ENCODE data around the gene PTPRN2. TPM values are rescaled to one million over a fixed set of nuclear protein-coding genes. Genes with fewer than 3 reads are reported as not detected.

The PTPRN2 gene
- total and polyA plus RNA-seq, 2 of the 8 experiments (the other 6 are each of a cell fraction or from before 2014, with no cell fraction given) = 2.6 to 4.5 TPM

GRCh38 chr7:158494162-158494586 lies 93.4 kb downstream of the PTPRN2 start:
- no peak overlapping the region; the same call in 1 of the 2 replicates for H2AK5ac ChIP-seq (ENCODE audit: low read depth, low read length)
- no peak overlapping the region for H2AFZ ChIP-seq (ENCODE audit: low read length)
- H3K23ac ChIP-seq (ENCODE audit: insufficient read length) = no peak overlapping the region
- POLR2A ChIA-PET (ENCODE audit: partially characterized antibody) = interaction anchor here (1.7 kb wide), 1 partner anchor 30 kb away, joined by 4 read pairs; no protein-coding TSS in a partner anchor
- H3K14ac ChIP-seq (ENCODE audit: insufficient read length) = no peak overlapping the region
- H3K23me2 ChIP-seq (ENCODE audit: low read depth, low read length) = peaks cover 3% of the 10 kb centered on the region; the same call in 1 of the 2 replicates
- no peak overlapping the region for H4K8ac ChIP-seq (ENCODE audit: extremely low read depth, insufficient read depth, low read length)
- H4K91ac ChIP-seq (replicated peaks; ENCODE audit: insufficient read length, low read length) = peak overlapping the region; percentile 81
- H3K56ac ChIP-seq (replicated peaks; ENCODE audit: insufficient read length, low read depth, low read length) = no peak overlapping the region
- H2BK12ac ChIP-seq (ENCODE audit: low read depth, low read length) = peak overlapping the region; percentile 90; the same call in 1 of the 2 replicates
- no peak overlapping the region for H3K4me3 ChIP-seq (ENCODE audit: extremely low read depth in 1 of 4, insufficient read depth in 2 of 4, low read depth in 3 of 4, low read length in 4 of 4)
- 0 out of 2 replicates have a peak, but pooled peaks cover 2% of the 10 kb centered on the region for H3K79me1 ChIP-seq (ENCODE audit: low read depth, low read length)
- no peaks in the 10 kb centered on the region for H3K27me3 ChIP-seq (replicated peaks in 1 of 4; ENCODE audit: control insufficient read depth in 3 of 4, extremely low read depth in 1 of 4, insufficient read depth in 3 of 4, low read length in 3 of 4)
- DNase-seq (ENCODE audit: low read depth in 1 of 2, low spot score in 2 of 2) (no peak), FAIRE-seq (no peak)
- no peak overlapping the region; a peak in 1 of 7 replicates for H3K9ac ChIP-seq (replicated peaks in 1 of 4; ENCODE audit: extremely low read depth in 1 of 4, low read depth in 3 of 4, low read length in 3 of 4)
- H3K4me1 ChIP-seq (replicated peaks in 1 of 4; ENCODE audit: control insufficient read depth in 3 of 4, insufficient read depth in 4 of 4, low read length in 3 of 4) = peaks cover 6 to 23% (median 16%) of the 10 kb centered on the region in 4 experiments
- peak overlapping the region; percentile 62 for H3K18ac ChIP-seq (ENCODE audit: extremely low read depth, low read length)
- H2BK120ac ChIP-seq (replicated peaks; ENCODE audit: low read depth, low read length) = peak overlapping the region; percentile 7
- peak overlapping the region; percentile 12 for H3K4ac ChIP-seq (replicated peaks; ENCODE audit: insufficient read length, low read depth, low read length)
- no peaks in the 10 kb centered on the region for H3K9me3 ChIP-seq (ENCODE audit: insufficient read depth in 2 of 2, low read depth in 1 of 2, low read length in 1 of 2)
- H3K4me2 ChIP-seq (ENCODE audit: insufficient read depth in 1 of 2, low read depth in 2 of 2, low read length in 2 of 2) = no peak overlapping the region
- H4K5ac ChIP-seq (ENCODE audit: insufficient read length, low read depth, low read length) = no peak overlapping the region
- H2BK15ac ChIP-seq (ENCODE audit: low read length) = peak overlapping the region; percentile 88; the same call in 1 of the 2 replicates
- 77% methylated on average over 7 of the region's 7 CpGs; no CpG with 5 or more reads in 1 of the 2 experiments for WGBS, 2 experiments (ENCODE audit: extremely low coverage in 1 of 2, insufficient coverage in 1 of 2, insufficient read length in 1 of 2, insufficient replicate concordance in 2 of 2, low coverage in 1 of 2, low lambda C conversion rate in 2 of 2, missing lambda C conversion rate in 1 of 2)
- H3K27ac ChIP-seq (ENCODE audit: low read depth, low read length) = no peak overlapping the region
- CTCF ChIA-PET (ENCODE audit: partially characterized antibody) = interaction anchor here (0.7 to 1.6 kb wide), 10 partner anchors 10 to 153 kb away, joined by 3 to 4 read pairs (median 3); no protein-coding TSS in a partner anchor
- no peaks in the 10 kb centered on the region for H4K20me1 ChIP-seq (replicated peaks in 1 of 2; ENCODE audit: control insufficient read depth in 1 of 2, insufficient read depth in 2 of 2, low read length in 2 of 2)
- peak overlapping the region; percentile 63; the same call in 1 of the 2 replicates for H2BK5ac ChIP-seq (ENCODE audit: low read depth, low read length)
- no peaks in the 10 kb centered on the region for H3K36me3 ChIP-seq (ENCODE audit: control insufficient read depth in 2 of 4, insufficient read depth in 4 of 4, low read length in 3 of 4)
- H2BK20ac ChIP-seq (ENCODE audit: low read length) = peak overlapping the region; percentile 80; the same call in 1 of the 2 replicates
- H3K79me2 ChIP-seq (ENCODE audit: control insufficient read depth in 1 of 2, insufficient read depth in 2 of 2, low read length in 2 of 2) = no peaks in the 10 kb centered on the region
- TF ChIP-seq POLR2A (IDR thresholded peaks at IDR 0.05; ENCODE audit: control extremely low read depth in 1 of 2, low read depth in 2 of 2, low read length in 2 of 2) (no peak), CBX8 (IDR thresholded peaks at IDR 0.05; ENCODE audit: borderline replicate concordance, low read depth, low read length) (no peak), JUN (IDR thresholded peaks at IDR 0.05; ENCODE audit: low read depth, low read length) (no peak), SUZ12 (IDR thresholded peaks at IDR 0.05; ENCODE audit: low read length) (no peak), TAF7 (optimal IDR thresholded peaks at IDR 0.05; ENCODE audit: borderline replicate concordance, low read depth, low read length) (no peak), GABPA (IDR thresholded peaks at IDR 0.05; ENCODE audit: borderline replicate concordance, insufficient read depth, low read length) (no peak), RAD21 (IDR thresholded peaks at IDR 0.05 in 1 of 2, conservative IDR thresholded peaks at IDR 0.05 in 1 of 2; ENCODE audit: low read depth in 2 of 2, low read length in 2 of 2) (peak; percentile 38 to 62; a peak in 3 of 4 replicates), BCL11A (IDR thresholded peaks at IDR 0.05; ENCODE audit: low read depth in 2 of 2, low read length in 2 of 2) (no peak), ASH2L (IDR thresholded peaks at IDR 0.05; ENCODE audit: low read length) (no peak), SAP30 (IDR thresholded peaks at IDR 0.05; ENCODE audit: insufficient read depth, insufficient replicate concordance, low read length) (no peak)

Data from H1 (cell line).